Endometrial microvascular endothelial cells (primary cell): ENCODE results near the gene GRIA1. TPM values are rescaled to one million over a fixed set of nuclear protein-coding genes. Genes with fewer than 3 reads are reported as not detected.

Source experiments
- in situ Hi-C: cut with HindIII; loops from 2 replicates; pipeline ENCODE4 v1.10.0; 2017; ENCODE audit warnings: low sequenced_read_pairs, low pct_unique_long_range_greater_than_20kb; ENCODE audit errors: inconsistent ontology term
- total RNA-seq: library from RNA; depleted of rRNA; stranded (reverse); fragments of >200 nt; gene quantifications from one replicate; pipeline ENCODE4 v1.2.3, GENCODE V29; 2015; ENCODE audit errors: inconsistent ontology term

GRIA1 gene
- total RNA-seq = not detected

GRCh38 chr5:153490118-153491037 is at the start of gene GRIA1:
GRIA1 (plus strand) TSS chr5:153490670.
- in situ Hi-C loops = no loop called here

- in situ Hi-C loops = no loop called here
These were observed 44.4 kb upstream of the GRIA1 start for GRCh38 chr5:153445875-153446579.

GRCh38 chr5:153447534-153447933 is 42.9 kb upstream of the GRIA1 start:
- in situ Hi-C loops = no loop called here

DNA sequence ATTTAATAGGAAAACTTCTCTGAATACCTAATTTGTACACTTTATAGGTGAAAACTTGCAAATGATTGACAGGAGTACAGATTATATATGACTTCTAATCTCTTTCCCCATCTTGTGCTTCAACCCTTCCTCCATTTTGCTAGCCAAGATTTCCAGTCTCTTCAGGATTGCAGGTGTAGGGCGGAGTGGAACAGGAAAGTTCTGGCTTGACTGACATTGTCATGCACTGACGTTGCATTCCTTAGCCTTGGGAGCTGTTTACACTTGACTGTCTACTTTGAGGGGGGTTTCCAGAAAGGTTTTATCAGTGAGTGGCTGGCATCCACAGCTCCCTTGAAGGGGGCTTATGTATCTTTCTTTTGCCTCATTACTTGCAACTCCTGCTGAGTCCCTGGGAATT is 34.1 kb upstream of the GRIA1 start:
- in situ Hi-C loops = no loop called here

DNA sequence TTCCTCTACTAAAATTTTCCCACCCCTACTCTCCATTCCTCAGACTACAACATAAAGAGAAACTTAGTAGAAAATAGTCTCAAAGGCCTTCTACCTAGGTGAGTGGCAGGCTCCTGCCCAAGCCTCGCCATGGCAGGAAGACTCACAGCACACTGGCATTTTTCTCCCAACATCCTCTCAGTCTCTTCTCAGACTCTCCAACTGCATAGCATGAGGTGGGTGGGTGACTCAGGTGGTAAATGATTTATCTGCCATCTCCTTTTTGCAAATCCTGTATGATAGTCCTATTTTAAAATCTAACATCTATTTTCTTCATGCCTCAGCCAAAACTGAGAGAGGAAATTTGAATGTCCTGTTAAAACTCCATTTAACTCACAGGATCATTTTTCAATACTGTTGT is 33.5 kb upstream of the GRIA1 start:
- in situ Hi-C loops = no loop called here

DNA sequence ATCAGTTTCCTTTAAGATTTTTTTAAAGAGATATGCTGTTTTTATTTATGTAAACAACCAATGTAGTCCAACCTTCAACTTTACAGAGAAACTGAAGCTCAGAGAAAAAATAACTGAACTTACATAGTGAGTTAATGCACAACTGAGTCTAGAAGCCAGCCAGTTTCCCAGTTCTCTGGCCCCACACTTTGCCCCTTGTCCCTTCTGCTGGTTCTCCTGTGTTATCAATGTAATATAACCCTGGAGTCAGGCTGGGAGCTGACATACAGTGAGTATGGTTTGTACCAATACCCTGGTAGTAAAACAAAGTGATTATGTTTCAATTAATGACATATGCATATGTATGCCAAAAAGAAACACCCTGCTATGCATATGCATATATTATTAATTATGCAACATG is 32.2 kb upstream of the GRIA1 start:
- in situ Hi-C loops = no loop called here

GRCh38 chr5:153459051-153459743 is 31.3 kb upstream of the GRIA1 start:
- in situ Hi-C loops = no loop called here

- in situ Hi-C loops = no loop called here
These were observed 30.0 kb upstream of the GRIA1 start for GRCh38 chr5:153460421-153460820.

DNA sequence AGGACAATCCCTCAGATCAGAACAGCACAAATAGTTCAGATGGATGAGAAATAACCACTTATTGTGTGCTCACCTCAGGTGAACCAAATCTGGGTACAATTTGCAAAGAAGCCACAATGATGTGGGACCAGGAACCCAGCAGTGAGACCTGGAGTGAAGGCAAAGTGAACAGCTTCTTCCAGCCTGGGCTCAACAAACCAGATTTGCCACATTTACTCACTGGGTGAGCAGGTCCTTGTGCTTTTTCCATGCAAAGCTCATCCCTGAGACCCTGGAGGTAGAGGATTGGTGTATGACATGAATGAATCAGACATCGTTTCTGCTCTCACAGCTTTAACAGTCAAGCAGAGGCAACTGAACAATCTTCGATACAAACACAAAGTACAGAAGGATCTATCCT is 29.1 kb upstream of the GRIA1 start:
- in situ Hi-C loops = no loop called here

- in situ Hi-C loops = no loop called here
These were observed 26.7 kb upstream of the GRIA1 start for GRCh38 chr5:153463806-153464205.

DNA sequence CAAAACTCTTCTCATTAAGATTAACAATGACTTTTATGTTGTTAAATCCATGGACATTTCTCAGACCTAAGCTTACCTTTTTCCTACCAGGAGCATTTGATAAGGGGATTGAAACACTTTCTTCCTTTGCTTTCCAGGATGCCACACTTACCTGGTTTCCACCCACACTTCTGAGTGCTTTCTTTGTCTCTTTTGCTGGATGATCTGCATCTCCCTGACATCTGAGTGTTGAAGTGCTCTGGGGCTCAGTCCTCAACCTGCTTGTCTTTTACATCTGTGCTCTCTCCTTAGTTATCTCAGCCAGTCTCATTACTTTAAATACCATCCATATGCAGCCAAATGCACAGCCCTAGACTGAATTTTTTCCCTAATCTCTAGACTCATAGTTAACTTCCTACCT is 22.9 kb upstream of the GRIA1 start:
- in situ Hi-C loops = no loop called here

- in situ Hi-C loops = no loop called here
These were observed 21.0 kb upstream of the GRIA1 start for GRCh38 chr5:153469423-153469822.

DNA sequence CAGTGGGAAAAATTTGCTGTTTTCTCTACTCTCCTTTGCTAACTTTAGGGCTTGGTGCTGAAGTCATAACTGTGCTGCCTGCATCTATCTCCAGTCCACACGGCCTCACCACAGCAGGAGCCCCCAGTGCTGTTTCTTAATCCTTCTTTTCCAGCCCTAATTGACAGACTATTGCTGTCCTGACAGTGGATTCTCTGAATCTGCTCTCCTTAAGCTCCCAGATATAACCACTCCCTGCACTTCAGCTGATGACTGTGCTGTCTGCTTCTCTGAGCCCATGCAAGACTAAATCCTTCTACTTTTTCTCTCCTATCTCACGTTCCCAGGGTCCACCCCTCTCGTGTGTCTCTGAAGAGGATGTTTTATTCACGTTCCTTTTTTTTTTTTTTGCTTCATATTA is 19.7 kb upstream of the GRIA1 start:
- in situ Hi-C loops = no loop called here

DNA sequence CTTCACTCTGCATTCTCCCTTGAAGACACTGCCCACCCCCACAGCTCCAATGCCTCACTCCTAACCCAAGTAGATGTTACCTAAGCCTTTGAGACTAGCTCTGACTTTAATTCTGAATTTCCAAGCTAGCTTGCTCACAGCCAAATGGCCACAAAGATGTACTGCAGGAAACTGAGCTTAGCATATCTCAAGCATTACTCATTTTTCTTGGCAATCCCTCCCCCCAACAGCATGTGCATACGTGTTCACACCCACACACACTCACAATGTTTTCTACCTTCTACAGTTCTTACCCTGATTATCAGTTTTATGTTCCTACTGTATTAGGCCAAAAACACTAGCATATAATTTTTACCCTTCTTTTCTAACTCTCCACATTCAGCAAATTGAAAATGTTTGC is 13.7 kb upstream of the GRIA1 start:
- in situ Hi-C loops = no loop called here

GRCh38 chr5:153480401-153480800 is 10.1 kb upstream of the GRIA1 start:
- in situ Hi-C loops = no loop called here

DNA sequence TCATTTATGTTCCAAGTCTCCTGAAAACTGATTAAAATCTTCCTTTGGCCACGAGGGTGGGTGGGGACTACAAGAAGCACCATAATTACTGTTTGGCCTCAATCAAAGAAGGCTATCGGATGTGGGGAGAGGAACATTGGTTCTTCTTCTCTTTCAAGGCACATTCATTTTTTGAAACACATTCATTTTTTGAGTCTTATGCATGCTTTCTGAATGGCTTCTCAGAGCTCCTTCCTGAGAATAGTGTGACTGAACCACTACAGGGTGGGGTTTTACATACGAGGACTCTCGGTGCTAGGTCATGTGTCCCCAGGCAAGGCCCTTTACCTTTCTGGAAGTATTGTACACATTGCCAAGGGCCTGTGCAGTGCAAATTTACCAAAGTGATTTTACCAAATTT is 7.0 kb upstream of the GRIA1 start:
- in situ Hi-C loops = no loop called here

DNA sequence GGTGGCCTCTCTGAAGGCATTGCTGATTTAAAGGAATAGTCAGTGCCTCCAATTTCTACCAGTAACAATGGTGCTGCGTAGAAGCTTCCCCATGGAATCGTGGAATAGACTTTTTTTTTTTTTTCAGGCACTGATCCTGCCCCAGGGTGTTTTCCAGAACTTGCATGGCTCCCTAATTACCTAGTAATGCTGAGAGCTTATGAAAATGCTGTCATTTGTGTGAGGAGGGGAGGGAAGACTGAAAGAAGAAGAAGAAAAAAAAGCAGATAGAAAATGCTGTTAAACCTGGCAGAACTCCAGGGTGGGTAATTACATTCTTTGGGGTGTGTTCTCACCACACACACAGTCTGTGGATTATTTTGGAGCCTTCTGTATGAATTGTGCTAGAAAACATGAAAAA is 4.8 kb upstream of the GRIA1 start:
- in situ Hi-C loops = no loop called here

DNA sequence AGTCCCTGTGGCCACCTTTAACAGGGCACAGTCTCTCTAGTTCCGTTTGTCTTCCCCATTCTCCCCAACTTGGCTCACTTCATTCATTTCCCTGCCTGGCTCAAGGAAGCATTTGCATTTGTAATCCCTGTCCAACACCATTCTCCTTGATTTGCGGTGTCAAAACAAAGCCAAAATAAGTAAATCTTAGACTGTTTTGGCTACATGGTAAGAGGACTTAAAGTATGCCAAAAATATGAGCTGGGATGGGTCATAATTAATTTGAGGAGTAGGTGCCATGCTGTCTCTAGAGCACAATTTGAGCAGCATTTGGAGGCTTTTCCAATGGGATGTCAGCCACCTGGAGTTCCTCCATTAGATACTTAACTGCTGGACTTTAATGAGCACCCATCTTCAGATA is 3.7 kb upstream of the GRIA1 start:
- in situ Hi-C loops = no loop called here

GRCh38 chr5:153489611-153490010 is 859 bp upstream of the GRIA1 start:
- in situ Hi-C loops = no loop called here
